RWPE2 (cell line): ENCODE data around the gene CR1L.
A peak's percentile ranks its signal among the peaks of the same experiment; 100 is the strongest.
"Not testable (repeated sequence)": the region's sequence is repeated elsewhere in the genome, so short reads cannot be mapped to it uniquely, and the experiment has no call there.

Source experiments
- ATAC-seq: fragments of 200-7000 bp; cut with Tn5 transposase; 3 replicates; pipeline ENCODE4 v1.9.1; 2021; ENCODE audit warnings: low read depth
- DNase-seq: peaks from one replicate; pipeline ENCODE4 v3.0.0-alpha.2; 2020; ENCODE audit warnings: low spot score
- H3K27ac ChIP-seq: fragments of 450-650 bp; 2 replicates; pipeline ENCODE4 v1.5.1; 2017; ENCODE audit warnings: mild to moderate bottlenecking; ENCODE audit not compliant: poor library complexity, severe bottlenecking
- H3K27me3 ChIP-seq: fragments of 250-450 bp; sonication (Bioruptor Pico); 2 replicates; pipeline ENCODE4 v1.5.1; 2021; ENCODE audit warnings: mild to moderate bottlenecking, moderate library complexity; ENCODE audit not compliant: insufficient read depth, poor library complexity, severe bottlenecking
- H3K36me3 ChIP-seq: fragments of 250-450 bp; sonication (Bioruptor Pico); 2 replicates; pipeline ENCODE4 v1.5.1; 2020; ENCODE audit warnings: low read depth, mild to moderate bottlenecking, moderate library complexity
- H3K4me1 ChIP-seq: fragments of 250-450 bp; sonication (Bioruptor Pico); 2 replicates; pipeline ENCODE4 v1.5.1; 2021; ENCODE audit warnings: mild to moderate bottlenecking, moderate library complexity; ENCODE audit not compliant: insufficient read depth, poor library complexity, severe bottlenecking
- H3K4me3 ChIP-seq: fragments of 250-450 bp; sonication (Bioruptor Pico); 2 replicates; pipeline ENCODE4 v1.5.1; 2021; ENCODE audit warnings: mild to moderate bottlenecking, moderate library complexity; ENCODE audit not compliant: severe bottlenecking
- H3K9me3 ChIP-seq: fragments of 250-450 bp; sonication (Bioruptor Pico); 2 replicates; pipeline ENCODE4 v1.5.1; 2021; ENCODE audit warnings: mild to moderate bottlenecking, moderate library complexity; ENCODE audit not compliant: severe bottlenecking
- TF ChIP-seq, protein P1 (sequence below): fragments of 450-650 bp; IDR thresholded peaks from one replicate; pipeline ENCODE4 v1.5.1; 2017; ENCODE audit warnings: mild to moderate bottlenecking, moderate library complexity; ENCODE audit not compliant: poor library complexity, severe bottlenecking

The CR1L gene

DNA sequence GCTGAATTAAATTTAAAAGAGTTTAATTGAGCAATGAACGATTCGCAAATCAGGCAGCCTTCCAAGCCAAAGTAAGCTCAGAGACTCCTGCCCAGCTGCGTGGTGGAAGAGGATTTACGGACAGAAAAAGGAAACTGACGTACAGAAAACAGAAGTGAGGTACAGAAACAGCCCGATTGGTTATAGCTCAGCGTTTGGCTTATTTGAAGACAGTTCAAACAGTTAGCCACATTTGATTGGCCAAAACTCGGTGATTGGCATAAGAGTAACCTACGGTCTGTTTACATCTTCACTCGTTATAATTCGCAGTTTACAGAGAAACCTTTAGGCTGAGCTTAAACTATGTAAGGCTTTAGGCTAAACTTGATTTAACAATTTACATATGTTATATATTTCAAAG lies 46.9 kb downstream of the CR1L start:
- Histone ChIP-seq H3K27me3 (no peaks in the 10 kb centered on the region), H3K36me3 (no peaks in the 10 kb centered on the region), H3K9me3 (no peaks in the 10 kb centered on the region), H3K4me3 (no peak overlapping the region), H3K4me1 (no peaks in the 10 kb centered on the region), H3K27ac (no peak overlapping the region)
- ATAC-seq (no peak), DNase-seq (no peak)
- TF ChIP-seq, protein P1, sequence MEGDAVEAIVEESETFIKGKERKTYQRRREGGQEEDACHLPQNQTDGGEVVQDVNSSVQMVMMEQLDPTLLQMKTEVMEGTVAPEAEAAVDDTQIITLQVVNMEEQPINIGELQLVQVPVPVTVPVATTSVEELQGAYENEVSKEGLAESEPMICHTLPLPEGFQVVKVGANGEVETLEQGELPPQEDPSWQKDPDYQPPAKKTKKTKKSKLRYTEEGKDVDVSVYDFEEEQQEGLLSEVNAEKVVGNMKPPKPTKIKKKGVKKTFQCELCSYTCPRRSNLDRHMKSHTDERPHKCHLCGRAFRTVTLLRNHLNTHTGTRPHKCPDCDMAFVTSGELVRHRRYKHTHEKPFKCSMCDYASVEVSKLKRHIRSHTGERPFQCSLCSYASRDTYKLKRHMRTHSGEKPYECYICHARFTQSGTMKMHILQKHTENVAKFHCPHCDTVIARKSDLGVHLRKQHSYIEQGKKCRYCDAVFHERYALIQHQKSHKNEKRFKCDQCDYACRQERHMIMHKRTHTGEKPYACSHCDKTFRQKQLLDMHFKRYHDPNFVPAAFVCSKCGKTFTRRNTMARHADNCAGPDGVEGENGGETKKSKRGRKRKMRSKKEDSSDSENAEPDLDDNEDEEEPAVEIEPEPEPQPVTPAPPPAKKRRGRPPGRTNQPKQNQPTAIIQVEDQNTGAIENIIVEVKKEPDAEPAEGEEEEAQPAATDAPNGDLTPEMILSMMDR, result no peak

GRCh38 chr1:207692291-207692690 lies 47.4 kb downstream of the CR1L start:
- not testable (repeated sequence) for H3K27me3 ChIP-seq, ATAC-seq, DNase-seq

GRCh38 chr1:207695891-207696290 lies 51.0 kb downstream of the CR1L start:
- Histone ChIP-seq H3K4me3 (no peak overlapping the region), H3K9me3 (no peaks in the 10 kb centered on the region), H3K36me3 (no peaks in the 10 kb centered on the region), H3K27me3 (no peaks in the 10 kb centered on the region), H3K4me1 (no peaks in the 10 kb centered on the region), H3K27ac (no peak overlapping the region)
- DNase-seq (no peak), ATAC-seq (no peak)
- TF ChIP-seq, protein P1, result no peak

More at GRCh38 chr1:207692291-207692690, 47.4 kb downstream of the CR1L start:
- H3K27ac ChIP-seq, H3K4me3 ChIP-seq, H3K36me3 ChIP-seq, H3K9me3 ChIP-seq, H3K4me1 ChIP-seq: not testable (repeated sequence)

DNA sequence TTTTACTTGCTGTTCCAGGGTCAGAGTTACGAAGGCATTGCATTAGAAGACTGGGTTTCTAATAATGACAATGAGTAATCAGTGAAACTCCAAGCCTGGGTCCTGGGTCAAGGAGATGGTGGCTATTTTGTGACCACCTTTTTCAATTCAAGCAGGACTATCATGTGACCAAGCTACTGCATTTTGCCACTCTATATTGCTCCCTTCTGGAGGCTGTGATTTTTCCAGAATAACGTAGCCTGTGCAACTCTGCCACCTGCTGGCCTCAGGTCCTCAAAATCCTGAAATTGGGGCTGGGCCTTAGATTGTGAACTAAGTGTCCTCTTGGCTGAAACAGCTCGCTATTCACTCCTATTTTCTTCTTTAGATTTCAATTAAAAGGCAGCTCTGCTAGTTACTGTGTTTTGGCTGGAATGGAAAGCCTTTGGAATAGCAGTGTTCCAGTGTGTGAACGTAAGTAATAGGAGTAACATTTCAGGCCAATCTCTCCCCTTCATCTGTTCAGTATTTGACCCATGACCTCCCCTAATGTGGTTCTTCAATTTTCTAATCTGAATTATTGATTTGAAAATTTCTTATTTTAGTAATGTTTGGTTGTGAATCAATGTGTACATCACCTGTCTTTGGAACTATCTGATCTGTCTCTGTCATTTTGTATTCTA lies 54.0 kb downstream of the CR1L start:
- TF ChIP-seq, protein P1, result peak; percentile 50
- Histone ChIP-seq H3K9me3 (no peaks in the 10 kb centered on the region), H3K4me3 (no peak overlapping the region), H3K27me3 (no peaks in the 10 kb centered on the region), H3K36me3 (no peaks in the 10 kb centered on the region), H3K27ac (no peak overlapping the region), H3K4me1 (no peaks in the 10 kb centered on the region)
- DNase-seq, result no peak
- peak; percentile 63; the same call in 1 of the 3 replicates for ATAC-seq

DNA sequence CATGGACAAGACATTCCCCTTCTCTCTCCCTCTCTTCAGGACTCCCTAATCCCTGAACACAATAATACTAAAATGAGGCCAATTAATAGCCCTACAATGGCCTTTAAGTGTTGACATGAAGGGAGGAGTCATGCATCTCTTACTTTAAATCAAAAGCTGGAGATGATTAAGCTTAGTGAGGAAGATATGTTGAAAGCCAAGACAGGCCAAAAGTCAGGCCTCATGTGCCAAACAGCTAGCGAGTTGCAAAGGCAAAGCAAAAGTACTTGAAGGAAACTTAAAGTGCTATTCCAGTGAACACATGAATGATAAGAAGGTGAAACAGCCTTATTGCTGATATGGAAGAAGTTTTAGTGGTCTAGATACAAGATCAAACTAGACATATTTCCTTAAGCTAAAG lies 57.4 kb downstream of the CR1L start:
- no peak for ATAC-seq

More for the DNA sequence above, 57.4 kb downstream of the CR1L start:
- no peak overlapping the region for H3K4me3 ChIP-seq
- no peaks in the 10 kb centered on the region for H3K9me3 ChIP-seq
- H3K4me1 ChIP-seq, result peaks cover 5% of the 10 kb centered on the region
- TF ChIP-seq, protein P1, result no peak
- H3K36me3 ChIP-seq, result no peaks in the 10 kb centered on the region
- H3K27me3 ChIP-seq, result no peaks in the 10 kb centered on the region
- no peak overlapping the region for H3K27ac ChIP-seq
- no peak for DNase-seq
